ENCODE results near the gene SLC18A2.

Gene SLC18A2

GRCh38 chr10:117313641-117314040, 72.7 kb downstream of the SLC18A2 start:
- TF ChIP-seq, protein P1, sequence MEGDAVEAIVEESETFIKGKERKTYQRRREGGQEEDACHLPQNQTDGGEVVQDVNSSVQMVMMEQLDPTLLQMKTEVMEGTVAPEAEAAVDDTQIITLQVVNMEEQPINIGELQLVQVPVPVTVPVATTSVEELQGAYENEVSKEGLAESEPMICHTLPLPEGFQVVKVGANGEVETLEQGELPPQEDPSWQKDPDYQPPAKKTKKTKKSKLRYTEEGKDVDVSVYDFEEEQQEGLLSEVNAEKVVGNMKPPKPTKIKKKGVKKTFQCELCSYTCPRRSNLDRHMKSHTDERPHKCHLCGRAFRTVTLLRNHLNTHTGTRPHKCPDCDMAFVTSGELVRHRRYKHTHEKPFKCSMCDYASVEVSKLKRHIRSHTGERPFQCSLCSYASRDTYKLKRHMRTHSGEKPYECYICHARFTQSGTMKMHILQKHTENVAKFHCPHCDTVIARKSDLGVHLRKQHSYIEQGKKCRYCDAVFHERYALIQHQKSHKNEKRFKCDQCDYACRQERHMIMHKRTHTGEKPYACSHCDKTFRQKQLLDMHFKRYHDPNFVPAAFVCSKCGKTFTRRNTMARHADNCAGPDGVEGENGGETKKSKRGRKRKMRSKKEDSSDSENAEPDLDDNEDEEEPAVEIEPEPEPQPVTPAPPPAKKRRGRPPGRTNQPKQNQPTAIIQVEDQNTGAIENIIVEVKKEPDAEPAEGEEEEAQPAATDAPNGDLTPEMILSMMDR (conservative IDR thresholded peaks at IDR 0.05; ENCODE audit: low read depth, low read length) = no peak
- no peak overlapping the region for H3K4me3 ChIP-seq (ENCODE audit: low read length)
- DNase-seq (ENCODE audit: low read depth) = no peak

GRCh38 chr10:117316701-117317100, 75.8 kb downstream of the SLC18A2 start:
- TF ChIP-seq, protein P1 (conservative IDR thresholded peaks at IDR 0.05; ENCODE audit: low read depth, low read length) = no peak
- DNase-seq (ENCODE audit: low read depth) = no peak
- no peak overlapping the region for H3K4me3 ChIP-seq (ENCODE audit: low read length)

GRCh38 chr10:117318909-117319308, 78.0 kb downstream of the SLC18A2 start:
- TF ChIP-seq, protein P1 (conservative IDR thresholded peaks at IDR 0.05; ENCODE audit: low read depth, low read length) = peak; percentile 46
- H3K4me3 ChIP-seq (ENCODE audit: low read length) = no peak overlapping the region

DNA sequence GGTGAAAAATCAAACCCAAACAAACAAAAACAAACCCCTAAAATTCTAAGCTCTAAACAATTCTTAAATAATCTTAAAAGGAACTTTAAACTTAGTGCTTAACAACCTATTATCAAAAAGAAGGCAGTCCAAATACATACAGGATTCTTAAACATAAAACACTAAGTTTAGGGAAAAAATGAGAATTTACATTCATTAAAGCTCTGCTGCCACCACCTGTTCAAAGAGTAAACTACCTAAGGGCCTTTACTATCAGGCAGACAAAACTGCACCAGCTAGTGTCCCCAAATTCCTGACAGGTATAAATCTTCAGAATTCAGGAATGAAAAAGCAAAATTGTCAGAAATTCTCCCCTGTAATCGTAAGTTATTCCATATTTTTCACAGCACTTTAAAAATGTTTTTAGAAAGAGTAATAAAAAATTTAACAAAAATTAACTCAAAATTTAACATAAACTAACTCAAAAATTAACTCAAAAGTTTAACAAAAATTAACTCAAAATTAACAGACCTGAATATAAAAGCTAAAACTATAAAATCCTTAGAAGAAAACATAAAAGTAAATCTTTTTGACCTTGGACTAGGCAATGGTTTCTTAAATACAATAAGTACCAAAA, 79.2 kb downstream of the SLC18A2 start:
- TF ChIP-seq, protein P1 (conservative IDR thresholded peaks at IDR 0.05; ENCODE audit: low read depth, low read length) = peak; percentile 73
- no peak for DNase-seq (ENCODE audit: low read depth)
- H3K4me3 ChIP-seq (ENCODE audit: low read length) = no peak overlapping the region

More at GRCh38 chr10:117318909-117319308, 78.0 kb downstream of the SLC18A2 start:
- no peak for DNase-seq (ENCODE audit: low read depth)

- no peak overlapping the region for H3K4me3 ChIP-seq (ENCODE audit: low read length)
- DNase-seq (ENCODE audit: low read depth) = no peak
- TF ChIP-seq, protein P1 (conservative IDR thresholded peaks at IDR 0.05; ENCODE audit: low read depth, low read length) = peak; percentile 19
Observed at GRCh38 chr10:117322260-117322659, 81.3 kb downstream of the SLC18A2 start.

GRCh38 chr10:117324367-117324766, 83.5 kb downstream of the SLC18A2 start:
- DNase-seq (ENCODE audit: low read depth) = no peak
- TF ChIP-seq, protein P1 (conservative IDR thresholded peaks at IDR 0.05; ENCODE audit: low read depth, low read length) = no peak
- no peak overlapping the region for H3K4me3 ChIP-seq (ENCODE audit: low read length)

DNA sequence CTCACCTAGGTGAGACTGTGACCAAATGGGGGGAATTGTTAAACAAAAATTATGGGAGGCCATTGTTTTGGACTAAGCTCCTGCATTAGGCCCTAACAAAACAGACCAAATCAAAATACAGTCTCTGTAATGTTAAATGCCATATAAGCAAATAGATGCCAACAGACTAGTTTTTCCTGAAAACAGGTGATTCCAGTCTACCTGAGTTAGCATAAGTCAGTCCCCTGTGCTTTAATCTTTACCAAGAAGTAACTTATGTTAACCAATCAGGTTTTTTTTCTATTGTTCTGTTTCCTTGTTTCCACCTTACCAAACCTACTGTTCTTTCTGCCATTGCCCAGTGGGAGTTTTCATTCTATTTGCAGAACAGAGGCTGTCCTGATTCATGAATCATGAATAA, 86.3 kb downstream of the SLC18A2 start:
- TF ChIP-seq, protein P1 (conservative IDR thresholded peaks at IDR 0.05; ENCODE audit: low read depth, low read length) = no peak
- DNase-seq (ENCODE audit: low read depth) = no peak
- H3K4me3 ChIP-seq (ENCODE audit: low read length) = no peak overlapping the region
